ENCODE measurements around the gene DUSP7. TPM values are rescaled to one million over a fixed set of nuclear protein-coding genes. Genes with fewer than 3 reads are reported as not detected.

Gene DUSP7
- total and polyA plus RNA-seq, 9 of the 15 experiments (the other 6 are each of a cell fraction or from before 2014, with no cell fraction given) = 0.45 to 15.8 (median 8.2) TPM

DNA sequence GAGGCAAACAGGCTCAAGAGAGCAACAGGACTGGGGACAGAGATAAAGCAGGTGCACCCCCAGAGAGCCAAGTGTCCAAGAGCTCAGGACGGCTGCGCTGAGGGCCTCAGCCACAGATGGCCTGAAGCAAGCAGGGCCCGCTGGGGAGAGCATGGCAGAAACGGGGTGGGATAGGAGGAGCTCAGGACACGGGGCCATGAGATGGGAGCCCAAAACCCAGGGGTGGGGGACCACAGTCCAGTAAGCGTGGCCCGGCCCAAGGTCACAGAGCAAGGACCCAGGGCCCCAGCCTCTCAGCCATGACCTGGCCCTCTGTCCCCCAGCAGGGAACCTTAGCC lies 9.5 kb downstream of the DUSP7 start:
- no TSS peak for BruUV-seq (replicated peaks)
- no peak overlapping the region for H2AFZ ChIP-seq (ENCODE audit: low read depth, low read length)
- POLR2A ChIA-PET = interaction anchor here (0.6 to 1.1 kb wide), 3 partner anchors 10 to 26 kb away, joined by 3 to 7 read pairs (median 4); no protein-coding TSS in a partner anchor
- TF ChIP-seq ZNF76 (CRISPR knock-in tag; IDR thresholded peaks at IDR 0.05; ENCODE audit: borderline replicate concordance) = no peak
- TF ChIP-seq HDAC8 (tag; IDR thresholded peaks at IDR 0.05) = no peak
- TF ChIP-seq ARID2 (IDR thresholded peaks at IDR 0.05) = no peak
- TF ChIP-seq ZBED1 (IDR thresholded peaks at IDR 0.05) = no peak
- TF ChIP-seq ZKSCAN3 (CRISPR knock-in tag; IDR thresholded peaks at IDR 0.05) = no peak
- TF ChIP-seq ZC3H8 (IDR thresholded peaks at IDR 0.05) = no peak
- TF ChIP-seq, protein P1, sequence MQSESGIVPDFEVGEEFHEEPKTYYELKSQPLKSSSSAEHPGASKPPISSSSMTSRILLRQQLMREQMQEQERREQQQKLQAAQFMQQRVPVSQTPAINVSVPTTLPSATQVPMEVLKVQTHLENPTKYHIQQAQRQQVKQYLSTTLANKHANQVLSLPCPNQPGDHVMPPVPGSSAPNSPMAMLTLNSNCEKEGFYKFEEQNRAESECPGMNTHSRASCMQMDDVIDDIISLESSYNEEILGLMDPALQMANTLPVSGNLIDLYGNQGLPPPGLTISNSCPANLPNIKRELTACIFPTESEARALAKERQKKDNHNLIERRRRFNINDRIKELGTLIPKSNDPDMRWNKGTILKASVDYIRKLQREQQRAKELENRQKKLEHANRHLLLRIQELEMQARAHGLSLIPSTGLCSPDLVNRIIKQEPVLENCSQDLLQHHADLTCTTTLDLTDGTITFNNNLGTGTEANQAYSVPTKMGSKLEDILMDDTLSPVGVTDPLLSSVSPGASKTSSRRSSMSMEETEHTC (IDR thresholded peaks at IDR 0.05) = no peak
- no peak for TF ChIP-seq SNIP1 (IDR thresholded peaks at IDR 0.05; ENCODE audit: low read depth)
- TF ChIP-seq CEBPG (CRISPR knock-in tag; IDR thresholded peaks at IDR 0.05) = no peak
- TF ChIP-seq CEBPG (tag; conservative IDR thresholded peaks at IDR 0.05 in 1 of 2, IDR thresholded peaks at IDR 0.05 in 1 of 2) = no peak
- TF ChIP-seq RBM39 (optimal IDR thresholded peaks at IDR 0.05; ENCODE audit: low read depth, low read length) = no peak
- TF ChIP-seq ZFP30 (CRISPR knock-in tag; IDR thresholded peaks at IDR 0.05; ENCODE audit: borderline replicate concordance) = no peak

More for the DNA sequence above, 9.5 kb downstream of the DUSP7 start:
- in situ Hi-C loops (cut with MboI) (loop anchor here (5.0 kb wide), 1 partner anchor 35 kb away; no protein-coding TSS in a partner anchor), intact Hi-C loops (cut with micrococcal nuclease) (no loop called here)
- CTCF ChIA-PET (ENCODE audit: low intra/inter-chr PET ratio) = no interaction called here
- Histone ChIP-seq H3K4me3 (no peak overlapping the region), H3K36me3 (ENCODE audit: control insufficient read depth, insufficient read depth, low read length) (peaks cover 30% of the 10 kb centered on the region; the same call in 2 of the 3 replicates), H3K9ac (ENCODE audit: insufficient read depth in 1 of 2, low read depth in 2 of 2, low read length in 2 of 2) (no peak overlapping the region; a peak in 1 of 4 replicates), H4K20me1 (replicated peaks; ENCODE audit: control insufficient read depth, insufficient read depth, low read length) (no peaks in the 10 kb centered on the region), H3K9me1 (ENCODE audit: control insufficient read depth, insufficient read depth, low read length) (no peaks in the 10 kb centered on the region), H3K79me2 (ENCODE audit: control insufficient read depth, insufficient read depth, low read length) (0 out of 3 replicates have a peak, but pooled peaks cover 2% of the 10 kb centered on the region), H3K4me2 (ENCODE audit: insufficient read depth, low read length) (no peak overlapping the region), H3K4me1 (replicated peaks in 1 of 2; ENCODE audit: control insufficient read depth in 2 of 2, insufficient read depth in 2 of 2, low read length in 2 of 2) (peaks cover 3 to 39% of the 10 kb centered on the region in 2 experiments; a peak in 4 of 5 replicates), H3K9me3 (replicated peaks; ENCODE audit: control insufficient read depth, insufficient read depth, low read depth, low read length) (no peaks in the 10 kb centered on the region), H3K27ac (ENCODE audit: extremely low read depth, low read depth, low read length) (no peak overlapping the region), H3K27me3 (ENCODE audit: control insufficient read depth in 2 of 2, insufficient read depth in 2 of 2, low read length in 2 of 2) (peaks cover 0 to under 1% of the 10 kb centered on the region in 2 experiments; a peak in 1 of 5 replicates)
- 56% methylated on average over 5 of the region's 7 CpGs for whole genome bisulfite sequencing (ENCODE audit: insufficient coverage, low coverage, missing lambda C conversion rate)
- FAIRE-seq (no peak), DNase-seq (ENCODE audit: extremely low read depth in 1 of 4, low spot score in 3 of 4) (no peak), ATAC-seq (no peak)
